ENCODE results near the gene FUOM. TPM values are rescaled to one million over a fixed set of nuclear protein-coding genes. Genes with fewer than 3 reads are reported as not detected.

FUOM gene
- total and polyA plus RNA-seq, 2 of the 8 experiments (the other 6 are each of a cell fraction or from before 2014, with no cell fraction given): 22.0 to 30.4 TPM

DNA sequence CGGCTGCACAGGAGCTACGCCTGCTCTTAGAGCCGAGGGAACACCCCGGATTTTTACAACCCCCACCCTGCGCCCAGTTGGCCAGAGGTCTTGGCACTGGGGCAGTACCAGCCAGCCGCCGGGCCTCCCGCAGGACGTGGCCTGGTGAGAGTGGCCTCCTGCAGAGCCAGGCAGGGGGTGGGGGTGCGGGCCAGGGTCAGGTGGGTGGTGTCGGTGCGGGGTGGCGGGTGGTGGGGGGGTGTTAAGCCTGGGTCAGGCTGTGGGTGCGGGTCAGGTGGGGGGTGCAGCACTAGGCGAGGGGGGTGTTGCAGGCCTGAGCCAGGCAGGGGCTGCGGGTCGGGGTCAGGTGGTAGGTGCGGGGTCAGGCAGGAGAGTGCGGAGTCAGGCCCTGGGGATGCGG lies 14.7 kb upstream of the FUOM start:
- FAIRE-seq: no peak

More for the DNA sequence above, 14.7 kb upstream of the FUOM start:
- ChIA-PET POLR2A (ENCODE audit: partially characterized antibody) (interaction anchor here (1.2 to 1.9 kb wide), 2 partner anchors 11 to 25 kb away, joined by 3 to 8 read pairs; partner anchors contain the start of gene PRAP1), CTCF (ENCODE audit: partially characterized antibody) (interaction anchor here (1.2 kb wide), 1 partner anchor 9 kb away, joined by 4 read pairs; no protein-coding TSS in a partner anchor)
- Histone ChIP-seq H2AK5ac (ENCODE audit: low read depth, low read length) (no peak overlapping the region), H3K27me3 (replicated peaks in 1 of 4; ENCODE audit: control insufficient read depth in 3 of 4, extremely low read depth in 1 of 4, insufficient read depth in 3 of 4, low read length in 3 of 4) (peaks cover 8 to 27% (median 18%) of the 10 kb centered on the region in 4 experiments), H3K18ac (ENCODE audit: extremely low read depth, low read length) (no peak overlapping the region), H3K79me2 (ENCODE audit: control insufficient read depth in 1 of 2, insufficient read depth in 2 of 2, low read length in 2 of 2) (peaks cover 0 to 3% of the 10 kb centered on the region in 2 experiments; a peak in 2 of 4 replicates), H3K79me1 (ENCODE audit: low read depth, low read length) (peaks cover 7% of the 10 kb centered on the region), H3K4me1 (replicated peaks in 1 of 4; ENCODE audit: control insufficient read depth in 3 of 4, insufficient read depth in 4 of 4, low read length in 3 of 4) (no peaks in the 10 kb centered on the region; a peak in 2 of 7 replicates), H3K27ac (ENCODE audit: low read depth, low read length) (no peak overlapping the region), H2BK15ac (ENCODE audit: low read length) (no peak overlapping the region), H3K23me2 (ENCODE audit: low read depth, low read length) (peaks cover 1% of the 10 kb centered on the region; the same call in 1 of the 2 replicates), H3K4me3 (ENCODE audit: extremely low read depth in 1 of 4, insufficient read depth in 2 of 4, low read depth in 3 of 4, low read length in 4 of 4) (peak overlapping the region in 2 of 4 experiments; percentile 79 to 97; a peak in 3 of 8 replicates), H4K5ac (ENCODE audit: insufficient read length, low read depth, low read length) (no peak overlapping the region), H3K36me3 (ENCODE audit: control insufficient read depth in 2 of 4, insufficient read depth in 4 of 4, low read length in 3 of 4) (peaks cover 13 to 24% (median 21%) of the 10 kb centered on the region in 4 experiments), H3K4me2 (ENCODE audit: insufficient read depth in 1 of 2, low read depth in 2 of 2, low read length in 2 of 2) (peak overlapping the region; percentile 53 to 56), H3K56ac (replicated peaks; ENCODE audit: insufficient read length, low read depth, low read length) (no peak overlapping the region), H3K14ac (ENCODE audit: insufficient read length) (no peak overlapping the region), H3K9ac (replicated peaks in 1 of 4; ENCODE audit: extremely low read depth in 1 of 4, low read depth in 3 of 4, low read length in 3 of 4) (no peak overlapping the region), H2BK12ac (ENCODE audit: low read depth, low read length) (no peak overlapping the region), H3K23ac (ENCODE audit: insufficient read length) (no peak overlapping the region), H4K91ac (replicated peaks; ENCODE audit: insufficient read length, low read length) (no peak overlapping the region), H3K9me3 (ENCODE audit: insufficient read depth in 2 of 2, low read depth in 1 of 2, low read length in 1 of 2) (no peaks in the 10 kb centered on the region), H2BK5ac (ENCODE audit: low read depth, low read length) (no peak overlapping the region), H2BK120ac (replicated peaks; ENCODE audit: low read depth, low read length) (no peak overlapping the region), H2BK20ac (ENCODE audit: low read length) (no peak overlapping the region), H4K8ac (ENCODE audit: extremely low read depth, insufficient read depth, low read length) (no peak overlapping the region; the same call in 1 of the 2 replicates), H3K4ac (replicated peaks; ENCODE audit: insufficient read length, low read depth, low read length) (no peak overlapping the region), H2AFZ (ENCODE audit: low read length) (no peak overlapping the region), H4K20me1 (replicated peaks in 1 of 2; ENCODE audit: control insufficient read depth in 1 of 2, insufficient read depth in 2 of 2, low read length in 2 of 2) (peaks cover 3 to 14% of the 10 kb centered on the region in 2 experiments)
- no peak for DNase-seq (ENCODE audit: low read depth in 1 of 2, low spot score in 2 of 2)
- WGBS, 2 experiments (ENCODE audit: extremely low coverage in 1 of 2, insufficient coverage in 1 of 2, insufficient read length in 1 of 2, insufficient replicate concordance in 2 of 2, low coverage in 1 of 2, low lambda C conversion rate in 2 of 2, missing lambda C conversion rate in 1 of 2): 83% methylated on average over 10 of the region's 20 CpGs; no CpG with 5 or more reads in 1 of the 2 experiments
- TF ChIP-seq ZNF274 (IDR thresholded peaks at IDR 0.05; ENCODE audit: borderline replicate concordance, extremely low read depth, low read length) (no peak), MAX (IDR thresholded peaks at IDR 0.05) (no peak), SIRT6 (IDR thresholded peaks at IDR 0.05; ENCODE audit: low read length) (no peak), CREB1 (IDR thresholded peaks at IDR 0.05) (no peak), NRF1 (IDR thresholded peaks at IDR 0.05; ENCODE audit: low read depth, low read length) (no peak), ASH2L (IDR thresholded peaks at IDR 0.05; ENCODE audit: low read length) (no peak), EZH2 (IDR thresholded peaks at IDR 0.05; ENCODE audit: low read depth, low read length, severe bottlenecking) (no peak)
- TF ChIP-seq, protein P1, sequence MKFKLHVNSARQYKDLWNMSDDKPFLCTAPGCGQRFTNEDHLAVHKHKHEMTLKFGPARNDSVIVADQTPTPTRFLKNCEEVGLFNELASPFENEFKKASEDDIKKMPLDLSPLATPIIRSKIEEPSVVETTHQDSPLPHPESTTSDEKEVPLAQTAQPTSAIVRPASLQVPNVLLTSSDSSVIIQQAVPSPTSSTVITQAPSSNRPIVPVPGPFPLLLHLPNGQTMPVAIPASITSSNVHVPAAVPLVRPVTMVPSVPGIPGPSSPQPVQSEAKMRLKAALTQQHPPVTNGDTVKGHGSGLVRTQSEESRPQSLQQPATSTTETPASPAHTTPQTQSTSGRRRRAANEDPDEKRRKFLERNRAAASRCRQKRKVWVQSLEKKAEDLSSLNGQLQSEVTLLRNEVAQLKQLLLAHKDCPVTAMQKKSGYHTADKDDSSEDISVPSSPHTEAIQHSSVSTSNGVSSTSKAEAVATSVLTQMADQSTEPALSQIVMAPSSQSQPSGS (IDR thresholded peaks at IDR 0.05; ENCODE audit: low read length): no peak
